Measurements from ENCODE around the gene LCN2. TPM values are rescaled to one million over a fixed set of nuclear protein-coding genes. Genes with fewer than 3 reads are reported as not detected.
A peak's percentile ranks its signal among the peaks of the same experiment; 100 is the strongest.

LCN2 gene
- total RNA-seq, 1 experiment from 2014 or later = 153 TPM

DNA sequence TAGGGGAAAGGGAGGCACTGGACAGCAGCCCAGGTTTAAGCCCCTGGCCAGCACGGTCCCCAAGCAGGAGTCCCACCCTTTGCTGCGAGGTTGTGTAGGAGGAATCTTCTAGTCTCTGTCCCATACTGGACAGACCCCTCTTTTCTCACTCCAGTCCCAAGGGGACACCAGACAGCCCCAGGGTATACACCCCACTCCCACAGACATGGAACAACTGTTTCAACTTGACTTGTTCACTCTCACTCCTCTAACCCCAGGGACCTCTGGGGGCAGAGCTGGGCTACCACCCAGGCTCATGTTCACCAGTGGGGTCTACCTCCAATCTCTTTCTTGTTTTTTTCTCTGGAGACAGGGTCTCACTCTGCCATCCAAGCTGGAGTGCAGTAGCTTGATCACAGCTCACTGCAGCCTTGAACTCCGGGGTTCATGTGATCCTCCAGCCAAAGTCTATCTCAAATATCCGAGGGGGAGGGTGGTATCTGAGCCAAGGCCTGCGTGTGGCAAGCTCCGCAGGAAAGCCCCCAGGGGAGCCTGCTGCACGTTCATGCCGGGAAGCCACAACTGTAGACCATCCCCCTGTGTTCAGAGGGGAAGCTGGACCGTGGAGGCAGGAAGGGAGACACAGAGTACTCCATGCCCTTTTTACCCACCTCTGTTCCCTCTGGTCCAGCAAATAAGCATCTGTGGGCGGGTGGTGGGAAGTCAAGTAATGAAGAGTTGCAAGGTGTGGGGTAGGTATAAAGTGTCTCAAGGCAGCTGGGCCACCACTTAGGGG, 23.5 kb upstream of the LCN2 start:
- no TSS peak for BruUV-seq (replicated peaks)
- H3K27ac ChIP-seq (ENCODE audit: low read length) = no peak overlapping the region
- CTCF ChIA-PET = no interaction called here
- H3K4me2 ChIP-seq (ENCODE audit: low read length) = peak overlapping the region; percentile 94
- peak overlapping the region; percentile 95 for H3K4me3 ChIP-seq (ENCODE audit: low read length)
- H3K36me3 ChIP-seq (ENCODE audit: low read depth, low read length) = peaks cover 8% of the 10 kb centered on the region; the same call in 1 of the 2 replicates
- no peak overlapping the region for H2AFZ ChIP-seq (ENCODE audit: low read length)
- no peaks in the 10 kb centered on the region for H3F3A ChIP-seq (ENCODE audit: low read length, unreplicated experiment)
- no peaks in the 10 kb centered on the region for H3K27me3 ChIP-seq (ENCODE audit: low read length)
- H3K79me2 ChIP-seq (ENCODE audit: low read length) = peaks cover 37% of the 10 kb centered on the region
- DNase-seq (no peak), ATAC-seq (no peak)
- H4K20me1 ChIP-seq (ENCODE audit: low read length) = no peaks in the 10 kb centered on the region
- POLR2A ChIA-PET (ENCODE audit: unreplicated experiment) = no interaction called here
- intact Hi-C loops (cut with micrococcal nuclease) = loop anchor here (5.0 kb wide), 1 partner anchor 37 kb away; the partner anchor contains the start of gene BBLN
- H3K9me2 ChIP-seq (replicated peaks; ENCODE audit: low read length) = no peaks in the 10 kb centered on the region
- TF ChIP-seq, protein P1, sequence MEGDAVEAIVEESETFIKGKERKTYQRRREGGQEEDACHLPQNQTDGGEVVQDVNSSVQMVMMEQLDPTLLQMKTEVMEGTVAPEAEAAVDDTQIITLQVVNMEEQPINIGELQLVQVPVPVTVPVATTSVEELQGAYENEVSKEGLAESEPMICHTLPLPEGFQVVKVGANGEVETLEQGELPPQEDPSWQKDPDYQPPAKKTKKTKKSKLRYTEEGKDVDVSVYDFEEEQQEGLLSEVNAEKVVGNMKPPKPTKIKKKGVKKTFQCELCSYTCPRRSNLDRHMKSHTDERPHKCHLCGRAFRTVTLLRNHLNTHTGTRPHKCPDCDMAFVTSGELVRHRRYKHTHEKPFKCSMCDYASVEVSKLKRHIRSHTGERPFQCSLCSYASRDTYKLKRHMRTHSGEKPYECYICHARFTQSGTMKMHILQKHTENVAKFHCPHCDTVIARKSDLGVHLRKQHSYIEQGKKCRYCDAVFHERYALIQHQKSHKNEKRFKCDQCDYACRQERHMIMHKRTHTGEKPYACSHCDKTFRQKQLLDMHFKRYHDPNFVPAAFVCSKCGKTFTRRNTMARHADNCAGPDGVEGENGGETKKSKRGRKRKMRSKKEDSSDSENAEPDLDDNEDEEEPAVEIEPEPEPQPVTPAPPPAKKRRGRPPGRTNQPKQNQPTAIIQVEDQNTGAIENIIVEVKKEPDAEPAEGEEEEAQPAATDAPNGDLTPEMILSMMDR (conservative IDR thresholded peaks at IDR 0.05; ENCODE audit: low read depth, low read length) = no peak
- TF ChIP-seq EZH2phosphoT487 (IDR thresholded peaks at IDR 0.05; ENCODE audit: borderline replicate concordance, low read length) = no peak
- TF ChIP-seq EZH2 (IDR thresholded peaks at IDR 0.05; ENCODE audit: low read length, unreplicated experiment) = no peak
- H3K9me3 ChIP-seq (ENCODE audit: low read length) = no peaks in the 10 kb centered on the region
- H3K9ac ChIP-seq (ENCODE audit: low read length) = no peak overlapping the region
- peaks cover 10% of the 10 kb centered on the region; the same call in 1 of the 2 replicates for H3K4me1 ChIP-seq (ENCODE audit: insufficient read depth, low read length)

DNA sequence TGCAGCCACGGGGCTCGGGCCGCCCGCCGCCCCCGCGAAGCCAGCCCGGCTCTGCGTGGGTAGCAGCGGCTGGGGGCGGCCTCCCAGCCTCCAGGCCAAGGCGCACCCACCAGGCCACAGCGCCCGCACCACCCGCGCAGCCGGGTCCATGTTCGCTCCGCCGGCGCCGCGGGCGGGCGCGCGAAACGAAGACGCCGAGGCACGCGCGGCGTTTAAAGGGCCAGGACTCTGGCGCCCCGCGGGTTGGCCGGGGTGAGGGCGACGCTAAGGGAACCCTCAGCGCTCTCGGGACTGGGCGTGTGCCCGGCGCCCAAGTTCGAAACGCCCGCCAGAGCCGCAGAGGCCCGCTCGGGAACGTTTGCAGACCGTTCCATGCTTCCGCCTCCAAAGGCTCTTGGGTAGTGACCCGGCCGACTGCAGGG, 21.7 kb upstream of the LCN2 start, which contains the start of gene PTGES2:
TSS of gene PTGES2 (minus strand) at position 162 of the 422 bp plus-strand sequence. CDS start at position 150, 12 bp downstream.
- ATAC-seq = peak; percentile 68
- Histone ChIP-seq H3K79me2 (ENCODE audit: low read length) (peaks cover 37% of the 10 kb centered on the region), H3K36me3 (ENCODE audit: low read depth, low read length) (peaks cover 8% of the 10 kb centered on the region; the same call in 1 of the 2 replicates), H3K9me3 (ENCODE audit: low read length) (no peaks in the 10 kb centered on the region), H3K27ac (ENCODE audit: low read length) (peak within 1 kb of the TSS; percentile 87), H3F3A (ENCODE audit: low read length, unreplicated experiment) (no peaks in the 10 kb centered on the region), H3K9ac (ENCODE audit: low read length) (peak within 1 kb of the TSS; percentile 97), H3K4me2 (ENCODE audit: low read length) (peak within 1 kb of the TSS; percentile 94), H3K4me1 (ENCODE audit: insufficient read depth, low read length) (peaks cover 10% of the 10 kb centered on the region; the same call in 1 of the 2 replicates), H4K20me1 (ENCODE audit: low read length) (no peaks in the 10 kb centered on the region), H2AFZ (ENCODE audit: low read length) (peak within 1 kb of the TSS; percentile 89), H3K4me3 (ENCODE audit: low read length) (peak within 1 kb of the TSS; percentile 95), H3K9me2 (replicated peaks; ENCODE audit: low read length) (no peaks in the 10 kb centered on the region), H3K27me3 (ENCODE audit: low read length) (no peaks in the 10 kb centered on the region)
- ChIA-PET CTCF (no interaction called here), POLR2A (ENCODE audit: unreplicated experiment) (interaction anchor here (0.5 kb wide), 1 partner anchor 486 kb away, joined by 4 read pairs; no protein-coding TSS in a partner anchor)
- no peak for TF ChIP-seq EZH2phosphoT487 (IDR thresholded peaks at IDR 0.05; ENCODE audit: borderline replicate concordance, low read length)
- TF ChIP-seq, protein P1 (conservative IDR thresholded peaks at IDR 0.05; ENCODE audit: low read depth, low read length) = no peak
- no peak for TF ChIP-seq EZH2 (IDR thresholded peaks at IDR 0.05; ENCODE audit: low read length, unreplicated experiment)
- intact Hi-C loops (cut with micrococcal nuclease) = loop anchor here (5.0 kb wide), 1 partner anchor 35 kb away; the partner anchor contains the start of gene BBLN
- BruUV-seq (replicated peaks) = no TSS peak
- DNase-seq = peak; percentile 73

Measured in PC-3 (cell line).